SK-N-MC (cell line): ENCODE results near the gene TAPBPL.

Experiments
- EZH2 ChIP-seq: fragments of 200-600 bp; sonication (generic); IDR thresholded peaks from one replicate; pipeline ENCODE4 v1.6.1; 2017; ENCODE audit warnings: antibody characterized with exemption
- POLR2AphosphoS5 ChIP-seq: IDR thresholded peaks from 2 replicates; pipeline ENCODE4 v1.6.1; 2012; ENCODE audit warnings: mild to moderate bottlenecking, low read depth, low read length, borderline replicate concordance

- TF ChIP-seq EZH2 (no peak), POLR2AphosphoS5 (no peak)
These were observed 9.0 kb upstream of the TAPBPL start for GRCh38 chr12:6442836-6443235.
